SK-N-SH (cell line): ENCODE results near the gene MRPS22. TPM values are rescaled to one million over a fixed set of nuclear protein-coding genes. Genes with fewer than 3 reads are reported as not detected.

Experiments used
- CTCF ChIA-PET: fragments of 300-600, 350-600 bp; formaldehyde crosslinking; extraction: SDS; loops from one replicate; lab custom pipeline; 2021; lab: Yijun Ruan, JAX
- POLR2A ChIA-PET: fragments of 350-600 bp; sonication (Branson Sonifier 250); formaldehyde crosslinking; extraction: SDS; loops from one replicate; lab custom pipeline; 2020; ENCODE audit warnings: antibody characterized with exemption, inconsistent platforms; lab: Yijun Ruan, JAX
- DNase-seq: peaks from one replicate; pipeline ENCODE4 v3.0.0; 2012
- H2AFZ ChIP-seq: fragments of 200-600 bp; sonication (generic); 2 replicates; pipeline ENCODE4 v1.8.1; 2016; ENCODE audit warnings: antibody characterized with exemption, mild to moderate bottlenecking, low read depth
- H3F3A ChIP-seq: fragments of 200-600 bp; sonication (generic); replicated peaks from 2 replicates; pipeline ENCODE3; 2016; ENCODE audit warnings: antibody characterized with exemption, mild to moderate bottlenecking; ENCODE audit not compliant: insufficient read depth
- H3K27ac ChIP-seq, 2 experiments: fragments of 200-500 bp in 1 of 2; fragments of 200-600 bp in 1 of 2; sonication (Bioruptor generic) in 1 of 2; sonication (generic), shearing (Covaris generic) in 1 of 2; 2 replicates each; pipeline versions ENCODE4 v1.5.1 to v1.6.1; 2014 to 2016; ENCODE audit warnings: low read depth in 2 of 2, inconsistent platforms in 1 of 2, low read length in 1 of 2, mild to moderate bottlenecking in 1 of 2, mixed read lengths in 1 of 2
- H3K27me3 ChIP-seq: fragments of 200-600 bp; sonication (generic), shearing (Covaris generic); 2 replicates; pipeline ENCODE4 v1.6.1; 2016; ENCODE audit warnings: mixed run types; ENCODE audit not compliant: insufficient read depth
- H3K36me3 ChIP-seq, 2 experiments: fragments of 200-500 bp in 1 of 2; fragments of 200-600 bp in 1 of 2; sonication (Bioruptor generic) in 1 of 2; sonication (generic) in 1 of 2; replicated peaks in 1 of 2; 2 replicates each; pipeline versions ENCODE3 to v1.5.1; 2014 to 2016; ENCODE audit warnings: low read length in 1 of 2, mild to moderate bottlenecking in 1 of 2; ENCODE audit not compliant: insufficient read depth in 2 of 2, control insufficient read depth in 1 of 2
- H3K4me1 ChIP-seq, 2 experiments: fragments of 200-500 bp in 1 of 2; fragments of 200-600 bp in 1 of 2; sonication (Bioruptor generic) in 1 of 2; sonication (generic), shearing (Covaris generic) in 1 of 2; 2 replicates each; pipeline versions ENCODE4 v1.5.1 to v1.6.1; 2014 to 2016; ENCODE audit warnings: low read depth in 1 of 2, low read length in 1 of 2, mixed run types in 1 of 2; ENCODE audit not compliant: insufficient read depth in 2 of 2, control insufficient read depth in 1 of 2
- H3K4me2 ChIP-seq: fragments of 200-600 bp; sonication (generic), shearing (Covaris generic); 2 replicates; pipeline ENCODE4 v1.6.1; 2017; ENCODE audit warnings: mixed run types
- H3K4me3 ChIP-seq, 2 experiments: fragments of 200-500 bp in 1 of 2; fragments of 200-600 bp in 1 of 2; sonication (Bioruptor generic) in 1 of 2; sonication (generic), shearing (Covaris generic) in 1 of 2; 2 replicates each; pipeline versions ENCODE4 v1.5.1 to v1.8.1; 2014 to 2016; ENCODE audit warnings: low read depth in 2 of 2, inconsistent platforms in 1 of 2, low read length in 1 of 2, mild to moderate bottlenecking in 1 of 2, mixed read lengths in 1 of 2, moderate library complexity in 1 of 2
- H3K79me2 ChIP-seq: fragments of 200-600 bp; sonication (generic); 2 replicates; pipeline ENCODE4 v1.8.1; 2017; ENCODE audit warnings: mild to moderate bottlenecking; ENCODE audit not compliant: insufficient read depth
- H3K9ac ChIP-seq: fragments of 200-600 bp; sonication (generic); 2 replicates; pipeline ENCODE4 v1.6.1; 2017; ENCODE audit warnings: mixed run types
- H3K9me2 ChIP-seq: fragments of 200-600 bp; sonication (generic); 2 replicates; pipeline ENCODE4 v1.6.1; 2017; ENCODE audit warnings: mixed run types
- H3K9me3 ChIP-seq: fragments of 200-600 bp; sonication (generic); 2 replicates; pipeline ENCODE4 v1.6.1; 2017; ENCODE audit warnings: mixed run types, mild to moderate bottlenecking, moderate library complexity
- H4K20me1 ChIP-seq: fragments of 200-600 bp; sonication (generic); 2 replicates; pipeline ENCODE4 v1.6.1; 2017; ENCODE audit warnings: mild to moderate bottlenecking, mixed run types; ENCODE audit not compliant: insufficient read depth
- CTCF ChIP-seq: fragments of 200-600 bp; sonication (generic); IDR thresholded peaks from 2 replicates; pipeline ENCODE4 v1.6.1; 2017; ENCODE audit warnings: antibody characterized with exemption, mild to moderate bottlenecking, moderate library complexity
- ELF1 ChIP-seq: IDR thresholded peaks from 2 replicates; pipeline ENCODE4 v1.4.0; 2012
- EZH2phosphoT487 ChIP-seq: fragments of 200-600 bp; sonication (generic); IDR thresholded peaks from 2 replicates; pipeline ENCODE4 v1.6.1; 2017; ENCODE audit warnings: low read depth, mixed run types, mild to moderate bottlenecking, antibody characterized with exemption, moderate library complexity, borderline replicate concordance
- FOXM1 ChIP-seq: IDR thresholded peaks from 2 replicates; pipeline ENCODE4 v1.4.0; 2012; ENCODE audit warnings: low read depth, mild to moderate bottlenecking
- IRF3 ChIP-seq: fragments of 150-350 bp; IDR thresholded peaks from 2 replicates; pipeline ENCODE4 v1.6.1; 2016; ENCODE audit warnings: mild to moderate bottlenecking, low read depth, low read length
- JUND ChIP-seq: IDR thresholded peaks from 2 replicates; pipeline ENCODE4 v1.4.0; 2012
- MXI1 ChIP-seq: IDR thresholded peaks from 2 replicates; pipeline ENCODE4 v1.6.1; 2012; ENCODE audit warnings: mild to moderate bottlenecking, low read depth, low read length, improper control_type of control experiment
- NRF1 ChIP-seq: IDR thresholded peaks from 2 replicates; pipeline ENCODE4 v1.6.1; 2012; ENCODE audit warnings: low read depth, mild to moderate bottlenecking, low read length
- RCOR1 ChIP-seq: fragments of 150-350 bp; IDR thresholded peaks from 2 replicates; pipeline ENCODE4 v1.6.1; 2017; ENCODE audit warnings: antibody characterized with exemption, low read length
- REST ChIP-seq: IDR thresholded peaks from 2 replicates; pipeline ENCODE4 v1.6.1; 2012; ENCODE audit warnings: mild to moderate bottlenecking, low read depth, low read length, moderate library complexity
- RXRA ChIP-seq: IDR thresholded peaks from 2 replicates; pipeline ENCODE4 v1.4.0; 2012; ENCODE audit warnings: low read depth, mild to moderate bottlenecking, borderline replicate concordance
- TAF1 ChIP-seq: IDR thresholded peaks from 2 replicates; pipeline ENCODE4 v1.6.1; 2012; ENCODE audit warnings: low read depth, mild to moderate bottlenecking, low read length, moderate library complexity, borderline replicate concordance
- TCF12 ChIP-seq: IDR thresholded peaks from 2 replicates; pipeline ENCODE4 v1.4.0; 2012
- TEAD4 ChIP-seq: IDR thresholded peaks from 2 replicates; pipeline ENCODE4 v1.4.0; 2012; ENCODE audit warnings: mild to moderate bottlenecking, borderline replicate concordance; ENCODE audit not compliant: insufficient read depth
- USF1 ChIP-seq: IDR thresholded peaks from 2 replicates; pipeline ENCODE4 v1.4.0; 2012; ENCODE audit warnings: low read depth, borderline replicate concordance
- USF2 ChIP-seq: fragments of 150-350 bp; IDR thresholded peaks from 2 replicates; pipeline ENCODE4 v1.6.1; 2017; ENCODE audit warnings: antibody characterized with exemption, low read length, low read depth, borderline replicate concordance
- WGBS: methylation state at CpG from one replicate; pipeline ENCODE4 v1.1.6; 2017; ENCODE audit warnings: low lambda C conversion rate; 5-methylcytosine and 5-hydroxymethylcytosine counted together
- polyA plus RNA-seq, 3 experiments: library from polyadenylated mRNA; depleted of rRNA; stranded (reverse); fragments of >200 nt; gene quantifications; 2 replicates each; pipeline ENCODE4 v1.2.3, GENCODE V29; 2012

MRPS22 gene
- polyA plus RNA-seq, 1 of the 3 experiments (the other 2 are of a cell fraction), result 50.6 TPM

- no peaks in the 10 kb centered on the region for H3K27me3 ChIP-seq
- H3K27ac ChIP-seq, result no peak overlapping the region
- 90% methylated on average over 4 of the region's 4 CpGs for WGBS
- POLR2A ChIA-PET, result no interaction called here
- no peaks in the 10 kb centered on the region for H3K9me2 ChIP-seq
- H4K20me1 ChIP-seq, result peaks cover 8% of the 10 kb centered on the region; the same call in 1 of the 2 replicates
- H3K9me3 ChIP-seq, result no peaks in the 10 kb centered on the region
- no peak for DNase-seq
- H3K36me3 ChIP-seq, result peaks cover 84 to 98% of the 10 kb centered on the region in 2 experiments
- H3K4me1 ChIP-seq, result peaks cover 0 to 6% of the 10 kb centered on the region in 2 experiments; a peak in 1 of 4 replicates
- no peak overlapping the region for H3K4me2 ChIP-seq
- H3K9ac ChIP-seq, result no peak overlapping the region
- TF ChIP-seq JUND (no peak), MXI1 (no peak), TAF1 (no peak), FOXM1 (no peak), CTCF (no peak), REST (no peak), RCOR1 (no peak), NRF1 (no peak), RXRA (no peak), ELF1 (no peak), TEAD4 (no peak), TCF12 (no peak), USF2 (no peak), IRF3 (no peak), EZH2phosphoT487 (no peak), USF1 (no peak)
- TF ChIP-seq, all 33 proteins: peak for 0
- Histone ChIP-seq H3K4me3 (no peak overlapping the region), H3F3A (peaks cover 60% of the 10 kb centered on the region), H2AFZ (no peak overlapping the region), H3K79me2 (peaks cover 11% of the 10 kb centered on the region; the same call in 1 of the 2 replicates)
- CTCF ChIA-PET, result interaction anchor here (1.0 kb wide), 1 partner anchor 16 kb away, joined by 3 read pairs; no protein-coding TSS in a partner anchor
Measured at GRCh38 chr3:139357899-139358298, 14.1 kb downstream of the MRPS22 start.
